Lung (tissue), 12 donors: ENCODE measurements around the gene CTCFL. TPM values are rescaled to one million over a fixed set of nuclear protein-coding genes. Genes with fewer than 3 reads are reported as not detected.
"Not testable (repeated sequence)": the region's sequence is repeated elsewhere in the genome, so short reads cannot be mapped to it uniquely, and the experiment has no call there.

ENCODE experiments used
- ATAC-seq: fragments of 200-7000 bp; cut with Tn5 transposase; one replicate; pipeline ENCODE4 v1.9.1; 2020; ENCODE audit warnings: moderate number of reproducible peaks; ENCODE audit not compliant: insufficient read depth, low FRiP score
- DNase-seq, 3 donors: peaks; one replicate each; pipeline ENCODE4 v3.0.0-alpha.2; 2013 to 2017
- H3K27ac ChIP-seq, 2 donors: one replicate each; pipeline ENCODE4 v1.5.1; 2013; ENCODE audit warnings: mild to moderate bottlenecking in 2 of 2, moderate library complexity in 2 of 2, control low read depth in 1 of 2, inconsistent platforms in 1 of 2, low read depth in 1 of 2, low read length in 1 of 2
- H3K27me3 ChIP-seq, 3 donors: one replicate each; pipeline ENCODE4 v1.5.1; 2013; ENCODE audit warnings: low read length in 2 of 3; ENCODE audit not compliant: control insufficient read depth in 3 of 3, insufficient read depth in 3 of 3
- H3K36me3 ChIP-seq, 4 donors: one replicate each; pipeline ENCODE4 v1.5.1; 2013; ENCODE audit warnings: low read length in 4 of 4, mild to moderate bottlenecking in 1 of 4, moderate library complexity in 1 of 4; ENCODE audit not compliant: control insufficient read depth in 4 of 4, insufficient read depth in 4 of 4
- H3K4me1 ChIP-seq, 5 donors: one replicate each; pipeline ENCODE4 v1.5.1; 2013; ENCODE audit warnings: low read length in 5 of 5, mild to moderate bottlenecking in 2 of 5, moderate library complexity in 1 of 5; ENCODE audit not compliant: control insufficient read depth in 5 of 5, insufficient read depth in 5 of 5
- H3K4me3 ChIP-seq: one replicate; pipeline ENCODE4 v1.5.1; 2013; ENCODE audit warnings: mild to moderate bottlenecking, control low read depth, moderate library complexity
- H3K9ac ChIP-seq, 2 donors: one replicate each; pipeline ENCODE4 v1.5.1; 2013; ENCODE audit warnings: low read length in 2 of 2, control low read depth in 1 of 2; ENCODE audit not compliant: insufficient read depth in 1 of 2
- H3K9me3 ChIP-seq, 4 donors: one replicate each; pipeline ENCODE4 v1.5.1; 2013; ENCODE audit warnings: low read length in 3 of 4, mild to moderate bottlenecking in 1 of 4, moderate library complexity in 1 of 4; ENCODE audit not compliant: control insufficient read depth in 4 of 4, insufficient read depth in 3 of 4
- CTCF ChIP-seq: IDR thresholded peaks from 2 replicates; pipeline ENCODE4 v1.5.1; 2012; ENCODE audit warnings: mild to moderate bottlenecking; ENCODE audit errors: control extremely low read depth, extremely low read depth
- WGBS, 2 donors: extraction: QIAGEN DNeasy Blood & Tissue Kit; methylation state at CpG; one replicate each; pipeline ENCODE4 v1.1.7; 2013; 5-methylcytosine and 5-hydroxymethylcytosine counted together
- polyA plus RNA-seq, 2 donors: library from polyadenylated mRNA; stranded (reverse); fragments of 200-250 nt; gene quantifications; one replicate each; pipeline ENCODE4 v1.2.1, GENCODE V29; 2013
- total RNA-seq, 2 donors: library from RNA; depleted of rRNA in 1 of 2; stranded (reverse); fragments of >200 nt in 1 of 2; gene quantifications; one replicate each; pipeline ENCODE4 v1.2.1, GENCODE V29; 2014 to 2021
- donor health status: control.
- donor health status: control.
- donor health status: Bipolar disorder and iron deficiency.
- donor health status: healthy.
- donor health status: DM: yes; HTN: yes; CAD: no.

Gene CTCFL
- total and polyA plus RNA-seq, 4 donors: 0.02 TPM; not detected in 3

GRCh38 chr20:57513199-57513598, 11.7 kb downstream of the CTCFL start:
- TF ChIP-seq CTCF: no peak
- Histone ChIP-seq H3K9ac (no peak overlapping the region), H3K4me1 (peaks cover 0 to 8% (median 0%) of the 10 kb centered on the region in 5 donors), H3K27me3 (no peaks in the 10 kb centered on the region), H3K27ac (no peak overlapping the region), H3K9me3 (no peaks in the 10 kb centered on the region), H3K36me3 (no peaks in the 10 kb centered on the region), H3K4me3 (no peak overlapping the region)
- DNase-seq (no peak), ATAC-seq (no peak)
- 69 to 80% methylated on average over 1 of the region's 1 CpG for WGBS, 2 donors

DNA sequence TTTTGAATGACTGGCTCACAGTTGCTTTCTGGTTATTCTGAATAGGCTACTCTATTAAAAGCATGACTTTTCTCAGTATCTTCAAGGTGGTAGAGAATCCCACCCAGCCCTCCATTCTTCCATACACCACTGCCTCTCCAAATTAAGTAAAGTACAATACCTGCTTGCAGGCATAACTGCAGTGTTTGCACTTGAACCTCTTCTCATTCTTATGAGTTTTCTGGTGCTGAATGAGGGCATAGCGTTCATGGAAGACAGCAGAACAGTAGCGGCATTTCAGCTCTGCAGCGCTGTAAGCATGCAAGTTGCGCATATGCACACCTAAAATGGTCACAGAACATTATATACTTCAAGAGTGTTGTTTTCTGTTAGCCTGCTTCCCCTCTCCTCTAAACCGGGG, 12.5 kb downstream of the CTCFL start:
- Histone ChIP-seq H3K4me1 (peaks cover 0 to 8% (median 0%) of the 10 kb centered on the region in 5 donors), H3K27ac (no peak overlapping the region), H3K4me3 (no peak overlapping the region), H3K9me3 (peaks cover 0 to 1% (median 0%) of the 10 kb centered on the region in 4 donors), H3K27me3 (no peaks in the 10 kb centered on the region), H3K36me3 (no peaks in the 10 kb centered on the region), H3K9ac (no peak overlapping the region)
- TF ChIP-seq CTCF: no peak
- DNase-seq (no peak), ATAC-seq (no peak)
- WGBS, 2 donors: 69 to 82% methylated on average over 5 of the region's 5 CpGs

- H3K27me3 ChIP-seq, H3K9ac ChIP-seq, H3K9me3 ChIP-seq, H3K27ac ChIP-seq, ATAC-seq, H3K4me1 ChIP-seq, DNase-seq, H3K36me3 ChIP-seq, H3K4me3 ChIP-seq: not testable (repeated sequence)
- WGBS, 2 donors: 73 to 87% methylated on average over 7 of the region's 7 CpGs
Measured at GRCh38 chr20:57511709-57512108, 13.2 kb downstream of the CTCFL start.

GRCh38 chr20:57509665-57510237, 15.2 kb downstream of the CTCFL start:
- no peak for ATAC-seq
- no peak for TF ChIP-seq CTCF
- no peaks in the 10 kb centered on the region for H3K36me3 ChIP-seq
- no peaks in the 10 kb centered on the region for H3K27me3 ChIP-seq
- H3K4me3 ChIP-seq: no peak overlapping the region
- peaks cover 0 to 3% (median 0%) of the 10 kb centered on the region in 4 donors for H3K9me3 ChIP-seq
- H3K9ac ChIP-seq: no peak overlapping the region
- peaks cover 0 to 8% (median 0%) of the 10 kb centered on the region in 5 donors for H3K4me1 ChIP-seq
- 66 to 68% methylated on average over 5 of the region's 5 CpGs for WGBS, 2 donors
- no peak for DNase-seq
- no peak overlapping the region for H3K27ac ChIP-seq
